Right ventricle myocardium superior (tissue), 1 donor: ENCODE measurements around the gene THAP2. TPM values are rescaled to one million over a fixed set of nuclear protein-coding genes. Genes with fewer than 3 reads are reported as not detected.

ENCODE experiments used
- total RNA-seq: library from RNA; stranded (reverse); fragmentation: NEBNext Ultra II Directional; extraction: Animal tissue kit (Norgen Biotek cat#: 25700); gene quantifications from one replicate; pipeline ENCODE4 v1.2.1, GENCODE V29; 2021
- donor health status: DM: no; HTN: yes; CAD: no; lungs with severe emphysema.

Gene THAP2
- total RNA-seq, 1 donor from 2014 or later = 10.2 TPM

Other genes starting within 250 kb of the THAP2 start
- gene LGR5, start 224.5 kb upstream of the THAP2 start, total RNA-seq = not detected
- 17.9 TPM for gene ZFC3H1, start 453 bp upstream of the THAP2 start, total RNA-seq
- gene TMEM19, start 21.8 kb downstream of the THAP2 start, total RNA-seq = 27.3 TPM
- gene RAB21, start 90.6 kb downstream of the THAP2 start, total RNA-seq = 163 TPM
- 22.3 TPM for gene TBC1D15, start 175.5 kb downstream of the THAP2 start, total RNA-seq